SU-DHL-6 (cell line): ENCODE measurements around the gene CTRL.

Experiments used
- H2AFZ ChIP-seq: fragments of 200-600 bp; sonication (generic); 2 replicates; pipeline ENCODE4 v1.6.1; 2014; ENCODE audit warnings: low read depth, mild to moderate bottlenecking, moderate library complexity, mixed read lengths, antibody characterized with exemption, low read length; ENCODE audit not compliant: severe bottlenecking
- H3F3A ChIP-seq: fragments of 200-600 bp; shearing (Covaris generic); 2 replicates; pipeline ENCODE4 v1.6.0; 2016; ENCODE audit warnings: antibody characterized with exemption, mild to moderate bottlenecking; ENCODE audit not compliant: insufficient read depth
- H3K27ac ChIP-seq: fragments of 200-600 bp; sonication (generic); 2 replicates; pipeline ENCODE4 v1.5.1; 2016; ENCODE audit warnings: low read depth, mild to moderate bottlenecking, low read length, moderate library complexity, mixed read lengths
- H3K27me3 ChIP-seq: fragments of 200-600 bp; sonication (generic), shearing (Covaris generic); 2 replicates; pipeline ENCODE4 v1.6.0; 2014; ENCODE audit warnings: mild to moderate bottlenecking, low read length
- H3K36me3 ChIP-seq: fragments of 200-600 bp; sonication (generic); 2 replicates; pipeline ENCODE4 v1.6.1; 2014; ENCODE audit warnings: mild to moderate bottlenecking, low read length, mixed read lengths
- H3K4me2 ChIP-seq: fragments of 300-600, 200-600 bp; shearing (Covaris generic), sonication (generic); 2 replicates; pipeline ENCODE4 v1.6.0; 2014; ENCODE audit warnings: low read length, low read depth, mild to moderate bottlenecking; ENCODE audit not compliant: poor library complexity, severe bottlenecking
- H3K4me3 ChIP-seq: fragments of 200-600 bp; sonication (generic); 2 replicates; pipeline ENCODE4 v1.5.1; 2014; ENCODE audit warnings: antibody characterized with exemption, low read length, mild to moderate bottlenecking, mixed read lengths; ENCODE audit not compliant: insufficient read depth, poor library complexity, severe bottlenecking
- H3K79me2 ChIP-seq: fragments of 200-600 bp; sonication (generic); 2 replicates; pipeline ENCODE4 v1.6.1; 2014; ENCODE audit warnings: mild to moderate bottlenecking, low read length, moderate library complexity; ENCODE audit not compliant: insufficient read depth
- H3K9ac ChIP-seq: fragments of 200-600 bp; sonication (generic); 2 replicates; pipeline ENCODE4 v1.7.0; 2014; ENCODE audit warnings: mild to moderate bottlenecking, low read length
- H3K9me2 ChIP-seq: fragments of 200-600 bp; sonication (generic); replicated peaks from 2 replicates; pipeline ENCODE4 v1.6.1; 2014; ENCODE audit warnings: low read length; ENCODE audit not compliant: insufficient read depth
- H3K9me3 ChIP-seq: fragments of 200-600 bp; sonication (generic); 2 replicates; pipeline ENCODE4 v1.6.1; 2014; ENCODE audit warnings: low read length, mixed read lengths; ENCODE audit not compliant: insufficient read depth
- H4K20me1 ChIP-seq: fragments of 200-600 bp; sonication (generic); 2 replicates; pipeline ENCODE4 v1.6.1; 2014; ENCODE audit warnings: low read depth, mild to moderate bottlenecking, antibody characterized with exemption, low read length, moderate library complexity, mixed read lengths
- EZH2phosphoT487 ChIP-seq: fragments of 200-600 bp; sonication (generic), shearing (Covaris generic); conservative IDR thresholded peaks from 2 replicates; pipeline ENCODE4 v1.6.1; 2018; ENCODE audit warnings: mild to moderate bottlenecking, antibody characterized with exemption, low read length, moderate library complexity, mixed read lengths
- TF ChIP-seq, protein P1 (sequence below): fragments of 200-600 bp; sonication (generic); IDR thresholded peaks from one replicate; pipeline ENCODE4 v1.5.1; 2017; ENCODE audit warnings: antibody characterized with exemption, mild to moderate bottlenecking, low read length, moderate library complexity; ENCODE audit not compliant: insufficient read depth, poor library complexity, severe bottlenecking

CTRL gene

DNA sequence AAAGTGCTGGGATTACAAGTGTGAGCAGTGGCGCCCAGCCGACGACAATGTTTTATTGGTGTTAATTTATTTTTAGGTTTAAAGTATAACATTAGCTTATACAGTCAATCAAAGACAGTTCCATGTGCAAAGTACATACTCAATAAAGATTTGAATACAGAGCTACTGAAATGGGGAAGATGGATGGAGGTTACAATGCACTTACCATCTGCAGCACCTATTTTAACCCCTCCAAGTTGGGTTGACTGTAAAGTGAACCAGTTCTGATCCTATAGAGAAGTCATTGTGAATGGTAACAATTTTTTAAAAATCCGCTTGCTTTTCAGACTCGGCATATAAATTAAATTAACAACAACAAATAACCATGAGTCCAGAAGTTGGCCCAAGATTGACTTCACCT lies 39.3 kb downstream of the CTRL start:
- H3K4me3 ChIP-seq = peak overlapping the region; percentile 59
- no peaks in the 10 kb centered on the region; the same call in 1 of the 2 replicates for H3F3A ChIP-seq
- H3K9me3 ChIP-seq = no peaks in the 10 kb centered on the region
- H4K20me1 ChIP-seq = no peaks in the 10 kb centered on the region
- H3K27ac ChIP-seq = peak overlapping the region; percentile 20; the same call in 1 of the 2 replicates
- peak overlapping the region; percentile 93 for H3K4me2 ChIP-seq
- peak overlapping the region; percentile 81 for H2AFZ ChIP-seq
- peak overlapping the region; percentile 76 for H3K9ac ChIP-seq
- H3K79me2 ChIP-seq = peaks cover 14% of the 10 kb centered on the region
- H3K27me3 ChIP-seq = no peaks in the 10 kb centered on the region
- H3K9me2 ChIP-seq = no peaks in the 10 kb centered on the region
- TF ChIP-seq EZH2phosphoT487 = no peak
- TF ChIP-seq, protein P1, sequence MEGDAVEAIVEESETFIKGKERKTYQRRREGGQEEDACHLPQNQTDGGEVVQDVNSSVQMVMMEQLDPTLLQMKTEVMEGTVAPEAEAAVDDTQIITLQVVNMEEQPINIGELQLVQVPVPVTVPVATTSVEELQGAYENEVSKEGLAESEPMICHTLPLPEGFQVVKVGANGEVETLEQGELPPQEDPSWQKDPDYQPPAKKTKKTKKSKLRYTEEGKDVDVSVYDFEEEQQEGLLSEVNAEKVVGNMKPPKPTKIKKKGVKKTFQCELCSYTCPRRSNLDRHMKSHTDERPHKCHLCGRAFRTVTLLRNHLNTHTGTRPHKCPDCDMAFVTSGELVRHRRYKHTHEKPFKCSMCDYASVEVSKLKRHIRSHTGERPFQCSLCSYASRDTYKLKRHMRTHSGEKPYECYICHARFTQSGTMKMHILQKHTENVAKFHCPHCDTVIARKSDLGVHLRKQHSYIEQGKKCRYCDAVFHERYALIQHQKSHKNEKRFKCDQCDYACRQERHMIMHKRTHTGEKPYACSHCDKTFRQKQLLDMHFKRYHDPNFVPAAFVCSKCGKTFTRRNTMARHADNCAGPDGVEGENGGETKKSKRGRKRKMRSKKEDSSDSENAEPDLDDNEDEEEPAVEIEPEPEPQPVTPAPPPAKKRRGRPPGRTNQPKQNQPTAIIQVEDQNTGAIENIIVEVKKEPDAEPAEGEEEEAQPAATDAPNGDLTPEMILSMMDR = no peak
- no peaks in the 10 kb centered on the region for H3K36me3 ChIP-seq

DNA sequence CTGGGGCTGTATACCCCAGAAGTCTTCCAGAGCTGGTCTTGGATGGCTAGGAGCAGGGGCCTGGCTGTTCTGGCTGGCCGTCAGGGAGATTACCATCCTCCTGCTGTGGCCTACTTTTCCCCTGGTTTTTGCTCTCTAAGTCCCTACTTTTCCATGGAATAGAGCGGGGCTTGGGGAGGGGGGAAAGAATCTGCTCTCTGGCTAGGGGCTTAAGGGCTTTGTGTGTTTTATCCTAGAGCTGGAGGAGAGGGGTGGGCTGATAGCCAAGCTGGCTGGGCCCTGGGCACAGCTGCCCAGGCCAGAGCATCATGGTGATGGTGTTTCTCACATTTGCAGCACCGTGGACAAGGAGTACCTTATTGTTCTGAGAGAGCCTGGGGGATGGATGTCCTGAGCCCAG lies 43.3 kb downstream of the CTRL start:
- no peak overlapping the region for H3K4me2 ChIP-seq
- H3K27ac ChIP-seq = no peak overlapping the region
- no peaks in the 10 kb centered on the region for H4K20me1 ChIP-seq
- TF ChIP-seq, protein P1 = no peak
- TF ChIP-seq EZH2phosphoT487 = no peak
- H3K36me3 ChIP-seq = no peaks in the 10 kb centered on the region
- H3K9me2 ChIP-seq = no peaks in the 10 kb centered on the region
- no peak overlapping the region for H2AFZ ChIP-seq
- H3K27me3 ChIP-seq = no peaks in the 10 kb centered on the region
- no peak overlapping the region for H3K9ac ChIP-seq
- H3K79me2 ChIP-seq = no peaks in the 10 kb centered on the region
- H3K9me3 ChIP-seq = no peaks in the 10 kb centered on the region
- no peak overlapping the region for H3K4me3 ChIP-seq
- H3F3A ChIP-seq = no peaks in the 10 kb centered on the region; the same call in 1 of the 2 replicates

- H3K4me2 ChIP-seq = no peak overlapping the region
- no peak overlapping the region for H2AFZ ChIP-seq
- H3K27ac ChIP-seq = no peak overlapping the region
- H3K27me3 ChIP-seq = no peaks in the 10 kb centered on the region
- H3K9me2 ChIP-seq = no peaks in the 10 kb centered on the region
- no peak overlapping the region for H3K9ac ChIP-seq
- no peaks in the 10 kb centered on the region for H3K36me3 ChIP-seq
- no peaks in the 10 kb centered on the region for H3K79me2 ChIP-seq
- no peaks in the 10 kb centered on the region; the same call in 1 of the 2 replicates for H3F3A ChIP-seq
- H3K9me3 ChIP-seq = no peaks in the 10 kb centered on the region
- no peak for TF ChIP-seq EZH2phosphoT487
- TF ChIP-seq, protein P1 = no peak
- no peak overlapping the region for H3K4me3 ChIP-seq
- no peaks in the 10 kb centered on the region for H4K20me1 ChIP-seq
Observed at GRCh38 chr16:67886387-67886786, 45.3 kb downstream of the CTRL start.
